ENCODE measurements around the gene FOSL2. TPM values are rescaled to one million over a fixed set of nuclear protein-coding genes. Genes with fewer than 3 reads are reported as not detected.

The FOSL2 gene
- total RNA-seq, 2 experiments from 2014 or later = 39.6 to 47.0 TPM

GRCh38 chr2:28395334-28396061 is 2.8 kb downstream of the FOSL2 start:
- H3K4me3 Mint-ChIP-seq = no peak overlapping the region
- H3K36me3 Mint-ChIP-seq (ENCODE audit: low read depth) = peaks cover 8% of the 10 kb centered on the region
- no peaks in the 10 kb centered on the region for H3K9me3 Mint-ChIP-seq
- ChIA-PET CTCF (interaction anchor here (1.1 kb wide), 1 partner anchor 13 kb away, joined by 3 read pairs; no protein-coding TSS in a partner anchor), POLR2A (no interaction called here)
- H3K27ac Mint-ChIP-seq = no peak overlapping the region
- peaks cover 2% of the 10 kb centered on the region for H3K27me3 Mint-ChIP-seq
- peaks cover 37% of the 10 kb centered on the region for H3K4me1 Mint-ChIP-seq
- no peak for DNase-seq

GRCh38 chr2:28397043-28397381 is 4.4 kb downstream of the FOSL2 start:
- peaks cover 14% of the 10 kb centered on the region for H3K36me3 Mint-ChIP-seq (ENCODE audit: low read depth)

GRCh38 chr2:28398101-28398834 is 5.6 kb downstream of the FOSL2 start:
- DNase-seq = no peak
- Mint-ChIP-seq H3K27me3 (no peaks in the 10 kb centered on the region), H3K9me3 (no peaks in the 10 kb centered on the region), H3K4me1 (peaks cover 50% of the 10 kb centered on the region), H3K27ac (no peak overlapping the region), H3K36me3 (ENCODE audit: low read depth) (peaks cover 16% of the 10 kb centered on the region), H3K4me3 (no peak overlapping the region)
- ChIA-PET POLR2A (no interaction called here), CTCF (no interaction called here)

More at GRCh38 chr2:28397043-28397381, 4.4 kb downstream of the FOSL2 start:
- Mint-ChIP-seq H3K27ac (no peak overlapping the region), H3K27me3 (peaks cover 2% of the 10 kb centered on the region), H3K4me3 (no peak overlapping the region), H3K9me3 (no peaks in the 10 kb centered on the region), H3K4me1 (peaks cover 39% of the 10 kb centered on the region)
- ChIA-PET CTCF (interaction anchor here (1.3 kb wide), 1 partner anchor 12 kb away, joined by 5 read pairs; no protein-coding TSS in a partner anchor), POLR2A (no interaction called here)
- DNase-seq = no peak

GRCh38 chr2:28399289-28399688 is 6.6 kb downstream of the FOSL2 start:
- no peaks in the 10 kb centered on the region for H3K27me3 Mint-ChIP-seq
- ChIA-PET POLR2A (no interaction called here), CTCF (no interaction called here)
- peaks cover 58% of the 10 kb centered on the region for H3K4me1 Mint-ChIP-seq
- H3K27ac Mint-ChIP-seq = no peak overlapping the region
- DNase-seq = no peak
- no peak overlapping the region for H3K4me3 Mint-ChIP-seq
- peaks cover 23% of the 10 kb centered on the region for H3K36me3 Mint-ChIP-seq (ENCODE audit: low read depth)
- H3K9me3 Mint-ChIP-seq = no peaks in the 10 kb centered on the region

- DNase-seq = no peak
- H3K4me3 Mint-ChIP-seq = no peak overlapping the region
- no peaks in the 10 kb centered on the region for H3K27me3 Mint-ChIP-seq
- H3K36me3 Mint-ChIP-seq (ENCODE audit: low read depth) = peaks cover 29% of the 10 kb centered on the region
- CTCF ChIA-PET = interaction anchor here (0.6 to 1.0 kb wide), 2 partner anchors 10 to 1266 kb away, joined by 3 read pairs; no protein-coding TSS in a partner anchor
- no peak overlapping the region for H3K27ac Mint-ChIP-seq
- H3K4me1 Mint-ChIP-seq = peaks cover 54% of the 10 kb centered on the region
- POLR2A ChIA-PET = no interaction called here
- no peaks in the 10 kb centered on the region for H3K9me3 Mint-ChIP-seq
Observed at GRCh38 chr2:28399956-28400355, 7.3 kb downstream of the FOSL2 start.

- POLR2A ChIA-PET = no interaction called here
- DNase-seq = no peak
- no peaks in the 10 kb centered on the region for H3K27me3 Mint-ChIP-seq
- peaks cover 30% of the 10 kb centered on the region for H3K36me3 Mint-ChIP-seq (ENCODE audit: low read depth)
- H3K4me3 Mint-ChIP-seq = no peak overlapping the region
- H3K4me1 Mint-ChIP-seq = peaks cover 56% of the 10 kb centered on the region
- CTCF ChIA-PET = interaction anchor here (0.6 to 1.6 kb wide), 3 partner anchors 10 to 1267 kb away, joined by 3 to 4 read pairs (median 3); no protein-coding TSS in a partner anchor
- no peak overlapping the region for H3K27ac Mint-ChIP-seq
- H3K9me3 Mint-ChIP-seq = no peaks in the 10 kb centered on the region
Observed at GRCh38 chr2:28400419-28400818, 7.8 kb downstream of the FOSL2 start.

GRCh38 chr2:28400921-28401320 is 8.3 kb downstream of the FOSL2 start:
- CTCF ChIA-PET = interaction anchor here (0.6 to 1.6 kb wide), 10 partner anchors 8 to 718 kb away, joined by 3 to 4 read pairs (median 4); partner anchors contain the start of gene FOSL2
- DNase-seq = no peak
- Mint-ChIP-seq H3K27ac (no peak overlapping the region), H3K9me3 (no peaks in the 10 kb centered on the region), H3K27me3 (no peaks in the 10 kb centered on the region), H3K36me3 (ENCODE audit: low read depth) (peaks cover 33% of the 10 kb centered on the region), H3K4me3 (no peak overlapping the region), H3K4me1 (peaks cover 57% of the 10 kb centered on the region)
- POLR2A ChIA-PET = interaction anchor here (0.7 to 1.1 kb wide), 2 partner anchors 8 to 772 kb away, joined by 3 to 9 read pairs; partner anchors contain the start of gene FOSL2

GRCh38 chr2:28401411-28401810 is 8.8 kb downstream of the FOSL2 start:
- Mint-ChIP-seq H3K27ac (peak overlapping the region; percentile 2), H3K36me3 (ENCODE audit: low read depth) (peaks cover 37% of the 10 kb centered on the region), H3K27me3 (no peaks in the 10 kb centered on the region), H3K9me3 (no peaks in the 10 kb centered on the region), H3K4me1 (peaks cover 62% of the 10 kb centered on the region), H3K4me3 (no peak overlapping the region)
- DNase-seq = no peak
- ChIA-PET CTCF (interaction anchor here (0.6 to 1.6 kb wide), 10 partner anchors 9 to 719 kb away, joined by 3 to 4 read pairs (median 4); partner anchors contain the start of gene FOSL2), POLR2A (interaction anchor here (0.7 to 1.1 kb wide), 2 partner anchors 9 to 773 kb away, joined by 3 to 9 read pairs; partner anchors contain the start of gene FOSL2)

- peaks cover 69% of the 10 kb centered on the region for H3K4me1 Mint-ChIP-seq
- POLR2A ChIA-PET = interaction anchor here (1.1 kb wide), 1 partner anchor 9 kb away, joined by 3 read pairs; the partner anchor contains the start of gene FOSL2
- no peaks in the 10 kb centered on the region for H3K27me3 Mint-ChIP-seq
- H3K9me3 Mint-ChIP-seq = no peaks in the 10 kb centered on the region
- no peak for DNase-seq
- peak overlapping the region; percentile 9 for H3K27ac Mint-ChIP-seq
- no peak overlapping the region for H3K4me3 Mint-ChIP-seq
- CTCF ChIA-PET = interaction anchor here (0.9 to 1.6 kb wide), 7 partner anchors 9 to 719 kb away, joined by 3 to 5 read pairs (median 4); partner anchors contain the start of gene FOSL2
- peaks cover 42% of the 10 kb centered on the region for H3K36me3 Mint-ChIP-seq (ENCODE audit: low read depth)
Observed at GRCh38 chr2:28401948-28402550, 9.4 kb downstream of the FOSL2 start.

GRCh38 chr2:28403370-28403956 is 10.8 kb downstream of the FOSL2 start:
- Mint-ChIP-seq H3K9me3 (no peaks in the 10 kb centered on the region), H3K27me3 (no peaks in the 10 kb centered on the region), H3K4me3 (no peak overlapping the region), H3K36me3 (ENCODE audit: low read depth) (peaks cover 50% of the 10 kb centered on the region), H3K27ac (no peak overlapping the region), H3K4me1 (peaks cover 72% of the 10 kb centered on the region)
- ChIA-PET CTCF (interaction anchor here (0.8 to 2.0 kb wide), 7 partner anchors 9 to 720 kb away, joined by 3 to 6 read pairs (median 4); partner anchors contain the start of gene FOSL2), POLR2A (no interaction called here)
- DNase-seq = no peak

- H3K27ac Mint-ChIP-seq = no peak overlapping the region
- CTCF ChIA-PET = interaction anchor here (1.0 to 2.0 kb wide), 5 partner anchors 9 to 700 kb away, joined by 3 to 6 read pairs (median 4); partner anchors contain the start of gene FOSL2
- peaks cover 75% of the 10 kb centered on the region for H3K4me1 Mint-ChIP-seq
- H3K36me3 Mint-ChIP-seq (ENCODE audit: low read depth) = peaks cover 56% of the 10 kb centered on the region
- H3K4me3 Mint-ChIP-seq = no peak overlapping the region
- H3K27me3 Mint-ChIP-seq = no peaks in the 10 kb centered on the region
- H3K9me3 Mint-ChIP-seq = no peaks in the 10 kb centered on the region
- POLR2A ChIA-PET = no interaction called here
- DNase-seq = no peak
Observed at GRCh38 chr2:28404086-28404485, 11.4 kb downstream of the FOSL2 start.

- H3K4me3 Mint-ChIP-seq = no peak overlapping the region
- H3K27ac Mint-ChIP-seq = no peak overlapping the region
- peaks cover 79% of the 10 kb centered on the region for H3K4me1 Mint-ChIP-seq
- H3K9me3 Mint-ChIP-seq = no peaks in the 10 kb centered on the region
- H3K36me3 Mint-ChIP-seq (ENCODE audit: low read depth) = peaks cover 65% of the 10 kb centered on the region
- CTCF ChIA-PET = interaction anchor here (0.6 to 0.7 kb wide), 2 partner anchors 25 to 611 kb away, joined by 3 read pairs; no protein-coding TSS in a partner anchor
- POLR2A ChIA-PET = no interaction called here
- H3K27me3 Mint-ChIP-seq = no peaks in the 10 kb centered on the region
- no peak for DNase-seq
Observed at GRCh38 chr2:28405537-28405936, 12.9 kb downstream of the FOSL2 start.

Measured in activated CD4-positive, alpha-beta T cell treated with anti-CD3 and anti-CD28 coated beads, Interleukin-2, amount 10 ng/mL, durations not matched to agents 7 days and 5 days (primary cell).